ENCODE data around the gene CPNE5. TPM values are rescaled to one million over a fixed set of nuclear protein-coding genes. Genes with fewer than 3 reads are reported as not detected.

CPNE5 gene
- total RNA-seq, 1 donor from 2014 or later, result 1.3 TPM

DNA sequence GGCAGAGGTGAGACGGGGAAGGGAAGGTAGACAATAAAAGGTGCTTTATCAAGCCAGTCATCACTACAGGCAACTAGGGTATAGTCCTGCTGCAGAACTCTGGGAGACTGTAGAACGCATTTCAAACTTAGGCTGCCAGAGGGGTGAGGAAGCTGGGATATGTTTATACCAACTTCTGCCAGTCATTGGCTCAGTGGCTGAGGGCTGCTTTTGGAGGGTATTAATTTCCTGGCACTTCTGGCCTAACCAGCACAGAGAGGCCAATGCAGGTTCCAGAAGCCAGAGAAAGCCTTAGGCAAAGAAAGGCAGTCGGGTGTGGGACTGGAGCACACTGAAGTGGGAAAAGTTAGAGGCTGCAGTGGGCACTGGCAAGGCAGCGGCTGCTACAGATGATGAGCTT is 3.9 kb upstream of the CPNE5 start:
- Histone ChIP-seq H3K27ac (no peak overlapping the region), H3K27me3 (no peaks in the 10 kb centered on the region), H3K9me3 (no peaks in the 10 kb centered on the region), H3K4me3 (no peak overlapping the region), H3K4me1 (peaks cover 5 to 22% of the 10 kb centered on the region in 2 donors), H3K36me3 (no peaks in the 10 kb centered on the region)
- no peak for TF ChIP-seq CTCF (IDR thresholded peaks at IDR 0.05)
- DNase-seq (ENCODE audit: low spot score in 2 of 2), result no peak
- intact Hi-C loops (cut with DNase I), result no loop called here

- H3K4me3 ChIP-seq, result no peak overlapping the region
- intact Hi-C loops (cut with DNase I), result no loop called here
Observed at GRCh38 chr6:36841756-36842155, 2.5 kb upstream of the CPNE5 start.

DNA sequence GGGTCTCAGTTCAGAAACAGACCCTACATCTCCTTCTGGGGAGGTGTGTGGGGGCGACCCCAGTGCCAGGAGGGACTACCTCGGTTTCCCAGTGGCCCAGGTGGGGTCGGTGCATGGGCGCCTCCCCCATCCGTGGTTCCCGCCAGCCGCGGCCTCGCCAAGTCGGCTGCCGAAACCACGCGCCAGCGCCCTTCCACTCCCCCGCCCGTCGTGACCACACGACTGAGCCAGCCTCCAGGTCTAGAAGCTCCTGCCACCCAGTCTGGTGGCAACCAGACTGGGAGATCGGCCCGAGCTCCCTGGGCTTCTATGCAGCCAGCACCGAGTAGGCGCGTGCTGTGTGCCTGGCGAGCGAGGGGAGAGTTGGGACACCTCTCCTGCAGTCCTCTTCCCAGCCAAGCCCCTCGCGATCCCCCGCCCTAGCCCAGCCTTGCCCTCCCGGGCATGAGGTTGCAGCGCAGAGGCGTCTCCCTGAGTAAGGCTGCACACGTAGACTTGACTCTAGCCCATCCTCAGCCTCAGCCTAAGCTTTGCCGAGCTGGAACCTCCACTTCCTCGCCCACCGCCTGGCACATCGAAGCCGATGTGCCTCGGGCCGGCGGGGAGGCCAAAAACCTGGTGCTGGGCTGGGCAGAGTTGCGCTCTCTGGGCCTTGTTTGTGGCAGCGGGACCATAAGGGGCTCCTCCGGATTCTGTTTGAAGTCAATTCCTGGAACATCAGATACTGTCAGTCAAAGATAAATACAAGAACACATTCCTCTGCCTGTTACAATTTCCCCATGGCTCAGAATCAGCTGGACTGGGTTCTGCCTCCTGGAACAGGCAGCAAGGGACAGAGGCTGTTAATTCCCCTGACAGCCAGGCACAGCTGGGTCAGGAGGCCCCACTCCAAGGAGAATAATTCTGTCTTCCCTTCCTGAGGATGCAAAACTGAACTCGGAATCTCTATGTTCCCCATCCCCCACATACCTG is 1.5 kb upstream of the CPNE5 start:
- Histone ChIP-seq H3K9me3 (no peaks in the 10 kb centered on the region), H3K4me3 (peak overlapping the region; percentile 59 to 79), H3K27me3 (no peaks in the 10 kb centered on the region), H3K4me1 (peaks cover 5 to 22% of the 10 kb centered on the region in 2 donors), H3K36me3 (no peaks in the 10 kb centered on the region), H3K27ac (no peak overlapping the region)
- no peak for TF ChIP-seq CTCF (IDR thresholded peaks at IDR 0.05)
- intact Hi-C loops (cut with DNase I), result no loop called here
- DNase-seq (ENCODE audit: low spot score in 2 of 2), result peak in 1 of 2 donors; percentile 73

More at GRCh38 chr6:36841756-36842155, 2.5 kb upstream of the CPNE5 start:
- Histone ChIP-seq H3K27ac (no peak overlapping the region), H3K27me3 (no peaks in the 10 kb centered on the region), H3K36me3 (no peaks in the 10 kb centered on the region), H3K4me1 (peaks cover 5 to 22% of the 10 kb centered on the region in 2 donors), H3K9me3 (no peaks in the 10 kb centered on the region)
- TF ChIP-seq CTCF (IDR thresholded peaks at IDR 0.05), result no peak
- no peak for DNase-seq (ENCODE audit: low spot score in 2 of 2)

DNA sequence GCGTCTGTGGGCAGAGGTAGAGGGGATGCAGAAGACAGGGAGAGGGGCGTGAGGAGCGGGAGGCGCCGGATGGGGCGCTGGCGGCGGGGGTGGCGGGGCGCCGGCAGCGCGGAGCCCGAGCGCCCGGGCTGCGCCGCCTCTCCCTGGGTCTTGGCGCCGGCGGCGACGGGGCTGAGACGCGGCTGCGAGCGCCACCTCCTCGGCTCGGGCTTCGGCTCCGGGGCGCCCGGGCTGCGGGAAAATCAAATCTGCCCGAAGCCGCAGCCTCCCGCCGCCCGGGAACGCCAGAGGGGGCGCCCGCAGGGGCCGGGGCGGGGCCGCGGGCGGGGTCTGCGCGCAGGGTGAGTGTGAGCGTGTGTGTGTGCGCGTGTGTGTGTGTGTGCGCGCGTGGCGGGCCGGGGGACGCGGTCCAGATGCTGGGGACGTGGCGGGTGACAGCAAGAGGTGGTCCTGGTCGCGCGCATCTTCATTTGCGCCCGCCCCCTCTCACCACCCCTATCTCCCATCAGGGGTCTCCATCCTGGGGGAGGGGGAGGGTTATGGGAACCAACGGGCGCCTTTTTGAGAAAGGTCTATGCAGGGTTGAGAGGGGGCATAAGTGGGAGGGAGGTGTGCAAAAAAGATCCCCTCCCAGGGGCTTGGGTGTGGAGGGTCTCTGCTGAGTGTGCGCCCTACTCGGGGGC is 646 bp upstream of the CPNE5 start:
- intact Hi-C loops (cut with DNase I), result no loop called here

DNA sequence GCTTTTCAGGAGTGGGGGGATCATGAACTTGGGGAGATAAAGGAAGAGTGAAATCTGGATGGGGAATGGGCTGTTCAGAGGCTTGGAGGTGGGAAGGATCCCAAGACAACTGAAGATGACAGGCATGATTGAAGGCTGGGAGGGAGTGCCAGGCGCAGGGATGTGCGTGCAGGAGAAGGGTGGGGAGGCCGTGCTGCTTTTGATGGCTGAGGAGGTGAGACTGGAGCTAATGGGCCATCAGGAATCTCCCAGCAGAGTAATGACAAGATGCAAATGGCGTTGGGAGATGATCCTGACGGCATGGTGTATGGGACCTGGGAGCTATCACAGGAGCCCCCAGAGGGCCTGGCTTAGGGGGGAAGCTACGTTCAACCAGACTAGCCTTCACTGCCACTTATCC is 1.6 kb downstream of the CPNE5 start:
- Histone ChIP-seq H3K4me1 (peaks cover 5 to 22% of the 10 kb centered on the region in 2 donors), H3K27me3 (no peaks in the 10 kb centered on the region), H3K36me3 (no peaks in the 10 kb centered on the region), H3K9me3 (no peaks in the 10 kb centered on the region), H3K4me3 (no peak overlapping the region), H3K27ac (no peak overlapping the region)
- intact Hi-C loops (cut with DNase I), result no loop called here
- no peak for TF ChIP-seq CTCF (IDR thresholded peaks at IDR 0.05)
- no peak for DNase-seq (ENCODE audit: low spot score in 2 of 2)

More for the DNA sequence above, 646 bp upstream of the CPNE5 start:
- Histone ChIP-seq H3K9me3 (no peaks in the 10 kb centered on the region), H3K4me3 (peak overlapping the region; percentile 59 to 79), H3K36me3 (no peaks in the 10 kb centered on the region), H3K27ac (no peak overlapping the region), H3K4me1 (peaks cover 5 to 22% of the 10 kb centered on the region in 2 donors), H3K27me3 (no peaks in the 10 kb centered on the region)
- peak in 1 of 3 experiments; percentile 37 for TF ChIP-seq CTCF (IDR thresholded peaks at IDR 0.05)
- DNase-seq (ENCODE audit: low spot score in 2 of 2), result peak in 1 of 2 donors; percentile 73

All from ascending aorta (tissue), 2 donors.